ENCODE results near the gene ROR1.
"Not testable (repeated sequence)": the region's sequence is repeated elsewhere in the genome, so short reads cannot be mapped to it uniquely, and the experiment has no call there.

The ROR1 gene

GRCh38 chr1:64072089-64072793, 298.4 kb downstream of the ROR1 start:
- DNase-seq, result no peak

- no peak for DNase-seq
Measured at GRCh38 chr1:64073705-64074104, 299.9 kb downstream of the ROR1 start.

- DNase-seq, result no peak
Measured at GRCh38 chr1:64074767-64075166, 300.9 kb downstream of the ROR1 start.

- no peak for DNase-seq
Measured at GRCh38 chr1:64077281-64077940, 303.6 kb downstream of the ROR1 start.

GRCh38 chr1:64080941-64081562, 307.2 kb downstream of the ROR1 start:
- no peak for DNase-seq

- DNase-seq, result no peak
Measured at GRCh38 chr1:64082459-64082858, 308.6 kb downstream of the ROR1 start.

GRCh38 chr1:64084451-64084850, 310.6 kb downstream of the ROR1 start:
- DNase-seq, result no peak

GRCh38 chr1:64087768-64088167, 314.0 kb downstream of the ROR1 start:
- DNase-seq, result no peak

- no peak for DNase-seq
Measured at GRCh38 chr1:64090436-64090835, 316.6 kb downstream of the ROR1 start.

GRCh38 chr1:64092851-64093371, 319.1 kb downstream of the ROR1 start:
- DNase-seq, result no peak

- DNase-seq, result no peak
Measured at GRCh38 chr1:64093941-64094340, 320.1 kb downstream of the ROR1 start.

GRCh38 chr1:64095832-64096231, 322.0 kb downstream of the ROR1 start:
- no peak for DNase-seq

- no peak for DNase-seq
Measured at GRCh38 chr1:64097859-64098258, 324.0 kb downstream of the ROR1 start.

- DNase-seq, result no peak
Measured at GRCh38 chr1:64098436-64098835, 324.6 kb downstream of the ROR1 start.

- no peak for DNase-seq
Measured at GRCh38 chr1:64098846-64099582, 325.2 kb downstream of the ROR1 start.

- no peak for DNase-seq
Measured at GRCh38 chr1:64100791-64101190, 327.0 kb downstream of the ROR1 start.

GRCh38 chr1:64104585-64104984, 330.8 kb downstream of the ROR1 start:
- DNase-seq, result not testable (repeated sequence)

GRCh38 chr1:64107118-64107519, 333.3 kb downstream of the ROR1 start:
- DNase-seq, result no peak

- DNase-seq, result no peak
Measured at GRCh38 chr1:64107632-64108031, 333.8 kb downstream of the ROR1 start.

- no peak for DNase-seq
Measured at GRCh38 chr1:64110924-64111777, 337.3 kb downstream of the ROR1 start.

GRCh38 chr1:64111787-64112186, 338.0 kb downstream of the ROR1 start:
- DNase-seq, result no peak

- no peak for DNase-seq
Measured at GRCh38 chr1:64112281-64112680, 338.5 kb downstream of the ROR1 start.

Measured in femur (tissue), 1 donor.